HG03521 (cell line): Measurements from ENCODE around the gene KEL.
A peak's percentile ranks its signal among the peaks of the same experiment; 100 is the strongest.

Experiments
- ATAC-seq: cut with Tn5 transposase; IDR thresholded peaks from one replicate; pipeline ENCODE4 v1.9.1; 2021; ENCODE audit warnings: mild to moderate bottlenecking, moderate library complexity; ENCODE audit not compliant: unreplicated experiment

The KEL gene

DNA sequence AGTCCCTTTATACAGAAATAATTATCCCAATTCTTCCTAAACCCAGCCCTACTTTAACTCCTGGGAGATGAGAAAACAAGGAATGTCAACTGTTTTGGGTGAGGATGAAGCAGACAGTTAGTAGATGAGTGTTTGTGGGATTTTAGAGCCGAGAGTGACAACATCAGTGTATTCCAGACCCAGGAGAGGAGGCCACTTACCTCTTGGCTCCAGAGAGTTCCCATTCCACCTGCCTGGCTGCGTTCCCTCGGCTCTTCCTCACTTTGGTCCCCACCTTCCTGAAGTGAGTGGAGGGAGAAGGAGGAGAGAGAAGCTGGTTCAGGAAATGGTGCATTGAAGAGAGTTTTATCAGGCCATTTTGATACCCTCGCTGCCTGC is 579 bp downstream of the KEL start:
- ATAC-seq: no peak

DNA sequence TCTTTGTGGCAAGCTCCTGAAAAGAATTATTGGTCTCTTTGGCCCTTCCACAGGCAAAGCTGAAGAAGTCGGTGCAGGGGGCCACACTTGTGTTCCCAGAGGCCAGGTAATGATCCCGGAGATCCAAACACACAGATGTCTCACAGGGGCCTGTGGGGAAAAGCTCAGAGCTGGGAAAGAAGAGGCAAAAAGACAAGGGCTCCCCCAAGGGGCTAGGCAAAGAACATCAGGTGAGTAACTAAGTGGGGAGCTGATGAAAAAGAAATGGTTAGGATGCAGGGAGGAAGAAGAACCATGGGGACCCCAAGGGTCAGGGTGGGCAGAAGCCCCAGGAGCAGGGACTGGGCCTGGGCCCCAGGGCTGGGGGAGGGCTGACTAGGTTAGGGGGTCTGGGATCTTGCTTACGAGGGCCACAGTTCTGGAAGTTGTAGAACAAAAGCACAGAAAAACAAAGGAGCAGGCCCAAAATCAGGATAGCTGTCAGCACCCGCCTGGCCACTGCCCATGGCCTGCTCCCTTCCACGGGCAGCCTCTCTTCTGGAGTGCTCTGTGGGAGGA is 1.1 kb downstream of the KEL start:
- no peak for ATAC-seq

DNA sequence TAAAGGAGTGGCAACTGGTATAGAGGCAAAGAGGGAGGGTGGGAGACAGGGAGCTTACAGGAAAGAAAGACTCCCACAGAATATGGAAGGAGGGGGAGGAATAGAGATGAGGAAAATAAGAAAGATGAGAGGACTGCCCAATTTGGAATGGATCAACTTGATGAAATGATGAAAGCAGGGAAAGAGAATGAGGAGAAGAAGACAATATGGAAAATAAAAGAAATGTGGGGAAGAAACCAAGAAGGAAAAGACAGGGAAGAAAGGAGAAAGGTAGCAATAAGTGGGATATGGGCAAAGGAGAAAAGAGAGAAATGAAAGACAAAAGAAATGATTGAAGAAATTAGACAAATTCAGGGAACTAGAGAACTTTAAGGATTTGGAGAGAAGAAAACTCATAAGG is 3.0 kb downstream of the KEL start:
- no peak for ATAC-seq

DNA sequence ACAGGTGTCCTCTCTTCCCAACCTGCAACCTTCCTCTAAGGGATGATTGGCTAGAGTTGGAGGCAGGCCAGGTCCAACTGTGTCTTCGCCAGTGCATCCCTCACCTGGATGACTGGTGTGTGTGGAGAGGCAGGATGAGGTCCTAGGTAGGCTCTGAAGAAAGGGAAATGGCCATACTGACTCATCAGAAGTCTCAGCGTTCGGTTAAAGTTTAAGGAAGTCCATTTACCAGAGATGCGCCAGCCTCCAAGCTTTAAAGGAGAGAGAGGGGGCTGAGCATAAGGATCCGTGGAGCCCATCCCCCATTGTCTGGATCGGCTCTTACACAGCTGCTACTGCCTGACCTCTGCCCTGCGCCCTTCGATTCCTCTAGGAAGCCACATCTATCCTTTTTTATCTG is 4.4 kb downstream of the KEL start:
- no peak for ATAC-seq

DNA sequence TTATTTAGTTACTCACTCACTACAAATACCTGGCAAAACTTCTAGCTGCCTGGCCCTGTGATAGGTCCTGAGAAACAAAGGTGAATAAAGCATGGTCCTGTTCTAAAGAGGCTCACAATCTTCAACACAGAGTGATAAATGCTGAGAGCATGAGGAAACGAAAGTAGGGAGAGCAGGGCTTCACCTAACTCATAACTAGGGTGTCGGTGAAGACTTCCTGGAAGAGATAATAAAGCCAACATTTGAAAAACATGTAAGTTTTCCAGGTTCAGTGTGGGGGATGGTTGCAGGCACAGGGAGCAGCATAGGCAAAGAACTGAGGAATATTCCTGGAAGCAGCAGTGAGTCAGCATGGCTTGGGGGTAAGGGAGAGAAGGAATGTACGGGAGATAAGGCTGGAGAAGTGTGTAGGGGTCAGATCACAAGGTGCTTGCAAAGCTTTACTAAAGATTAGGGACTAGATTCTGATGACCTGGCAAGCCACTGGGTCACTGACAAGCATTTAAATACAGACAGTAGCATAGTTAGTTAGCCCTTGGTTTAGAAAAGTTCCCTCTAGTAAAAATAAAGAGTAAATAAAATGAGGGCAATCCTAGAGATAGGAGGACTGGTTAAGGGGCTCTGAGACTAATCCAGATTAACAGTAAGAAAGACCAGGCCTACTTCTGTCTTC is 5.1 kb downstream of the KEL start:
- no peak for ATAC-seq

DNA sequence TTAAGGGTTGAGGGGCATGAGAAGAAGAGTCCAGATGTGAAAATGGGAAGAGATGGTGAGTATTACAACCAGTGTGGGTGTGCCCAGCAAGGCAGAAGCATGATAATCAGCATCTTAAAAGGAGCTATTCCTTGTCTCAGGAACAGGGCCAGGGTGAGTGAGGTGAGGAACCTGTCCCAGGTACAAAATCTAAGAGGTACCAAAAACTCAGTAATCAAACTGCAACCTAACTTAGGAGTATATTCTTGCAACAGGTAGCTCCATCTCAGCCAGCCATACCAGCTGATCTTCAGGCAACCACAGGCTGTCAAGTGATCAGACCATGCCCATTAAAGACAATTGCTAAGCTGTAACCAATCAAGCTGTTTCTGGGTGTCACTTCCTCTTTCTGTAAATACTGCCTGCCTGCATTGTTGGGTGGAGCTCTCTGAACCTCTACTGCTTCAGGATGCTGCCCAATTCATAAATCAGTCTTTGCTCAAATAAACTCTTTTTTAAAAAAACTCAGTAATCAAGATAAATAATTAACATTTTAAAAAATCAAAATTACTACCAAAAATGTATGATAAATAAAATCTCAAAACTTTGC is 7.4 kb downstream of the KEL start:
- ATAC-seq: peak; percentile 76

DNA sequence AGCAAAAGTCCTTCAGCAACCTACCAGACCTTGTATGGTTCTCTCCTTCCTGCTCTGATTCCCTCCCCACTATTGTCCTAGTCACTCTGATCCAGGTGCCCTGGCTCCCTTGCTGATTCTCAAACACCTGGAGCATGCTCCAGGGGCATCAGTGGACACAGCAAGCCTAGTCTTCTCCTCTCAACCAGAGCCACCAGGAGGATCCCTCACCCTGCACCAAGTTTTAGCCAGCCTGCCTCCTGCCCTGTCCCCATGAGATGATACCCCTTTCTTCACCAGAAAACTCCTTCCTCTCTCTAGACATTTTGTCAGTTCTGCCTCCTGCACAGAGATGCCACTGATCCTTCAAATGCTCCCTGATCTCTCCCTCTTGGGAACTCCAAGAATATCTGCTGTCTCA is 11.9 kb downstream of the KEL start:
- no peak for ATAC-seq

DNA sequence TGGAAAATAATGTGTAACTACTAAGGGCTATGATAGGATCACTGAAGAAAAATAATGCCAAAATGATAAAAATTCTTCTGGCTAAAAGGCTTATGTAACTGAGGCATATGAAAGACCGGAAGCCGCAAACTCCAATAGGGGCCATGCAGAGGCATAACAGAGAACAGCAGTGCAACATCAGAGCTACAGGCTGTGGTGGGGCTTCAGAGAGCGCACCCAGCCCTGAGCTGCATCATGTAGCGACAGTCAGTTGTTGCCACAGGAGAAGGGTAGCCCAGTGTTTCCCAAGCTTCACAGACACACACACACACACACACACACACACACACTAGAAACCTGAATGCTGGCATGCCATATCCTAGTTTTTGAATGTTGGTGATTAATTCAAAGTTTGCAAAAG is 13.6 kb downstream of the KEL start:
- ATAC-seq: no peak

DNA sequence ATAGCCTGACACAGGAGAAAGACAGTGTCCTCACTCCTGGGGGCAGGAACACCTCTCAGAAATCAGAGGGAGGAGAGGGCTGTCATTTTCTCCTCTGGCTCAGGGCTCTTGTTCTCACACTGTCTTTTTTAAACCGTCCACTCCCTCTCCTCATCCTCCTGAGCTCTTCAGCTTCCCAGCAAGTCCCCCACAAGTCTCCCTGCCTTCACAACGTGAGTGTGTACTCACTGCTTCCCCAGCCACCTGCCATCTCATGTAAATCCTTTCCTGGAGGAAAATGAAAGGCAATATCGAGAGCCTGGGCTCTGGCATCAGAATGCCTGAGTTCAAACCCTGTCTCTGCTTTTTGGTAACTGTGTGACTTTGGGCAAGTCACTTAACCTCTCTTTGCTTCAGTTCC is 17.2 kb downstream of the KEL start:
- ATAC-seq: no peak

DNA sequence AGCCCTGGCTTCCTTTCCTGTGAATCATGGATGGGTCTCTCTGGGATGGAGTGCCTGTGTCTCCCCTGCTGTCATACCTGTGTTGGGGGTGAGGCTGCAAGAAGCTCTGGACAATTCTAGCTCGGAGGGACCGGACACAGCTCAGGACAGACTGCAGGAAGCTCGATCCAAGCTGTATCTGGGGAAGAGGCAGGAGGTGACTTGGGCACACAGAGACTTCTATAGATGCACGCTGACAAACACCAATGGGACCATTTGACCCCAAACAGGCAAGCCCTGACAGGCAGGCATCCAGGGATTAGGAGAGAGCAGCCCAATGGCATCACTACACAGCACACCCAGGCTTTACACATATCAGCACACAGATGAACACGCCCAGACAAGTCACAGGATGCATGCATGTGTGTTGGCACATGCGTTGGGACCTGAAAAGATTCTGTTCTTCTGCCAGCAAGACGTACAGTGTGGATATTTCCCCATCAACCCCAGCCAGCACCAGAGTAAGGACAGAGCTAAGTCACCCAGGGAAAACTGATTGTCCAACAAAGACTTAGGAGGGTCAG is 18.4 kb downstream of the KEL start:
- ATAC-seq: no peak

DNA sequence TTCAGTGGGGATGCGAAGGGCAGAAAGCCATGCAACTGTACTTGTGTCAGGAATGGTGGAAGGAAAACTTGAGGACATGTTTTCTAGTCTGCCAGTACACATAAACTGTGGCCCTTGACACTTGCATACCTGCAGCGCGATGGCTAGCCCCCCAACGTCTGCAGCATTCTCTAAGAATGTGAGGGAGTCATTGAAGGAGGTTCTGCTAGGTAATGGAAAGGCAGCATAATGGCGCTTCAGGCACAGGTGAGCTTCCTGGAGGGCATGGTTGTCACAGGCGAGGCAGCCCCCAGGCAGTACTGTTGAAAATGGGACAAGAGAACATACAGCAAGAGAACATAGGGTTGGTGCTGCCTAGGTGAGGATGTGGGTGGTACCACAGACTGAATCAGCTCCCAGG is 19.4 kb downstream of the KEL start:
- no peak for ATAC-seq

DNA sequence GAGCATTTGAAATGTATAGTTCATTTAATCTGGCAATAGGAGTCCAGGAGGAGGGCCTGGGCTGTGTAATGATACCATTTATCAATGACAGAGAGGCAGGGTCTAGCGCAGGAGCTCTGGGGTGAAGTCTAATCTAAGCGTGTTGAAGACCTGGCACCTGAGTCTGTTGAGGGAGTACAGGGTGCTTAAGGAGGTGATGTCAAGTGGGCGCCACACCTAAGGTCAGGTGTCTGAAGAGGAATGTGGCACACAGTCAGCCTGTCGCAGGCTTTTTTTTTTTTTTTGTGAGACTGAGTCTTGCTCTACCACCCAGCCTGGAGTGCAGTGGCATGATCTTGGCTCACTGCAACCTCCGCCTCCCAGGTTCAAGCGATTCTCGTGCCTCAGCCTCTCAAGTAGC is 20.6 kb downstream of the KEL start:
- no peak for ATAC-seq

DNA sequence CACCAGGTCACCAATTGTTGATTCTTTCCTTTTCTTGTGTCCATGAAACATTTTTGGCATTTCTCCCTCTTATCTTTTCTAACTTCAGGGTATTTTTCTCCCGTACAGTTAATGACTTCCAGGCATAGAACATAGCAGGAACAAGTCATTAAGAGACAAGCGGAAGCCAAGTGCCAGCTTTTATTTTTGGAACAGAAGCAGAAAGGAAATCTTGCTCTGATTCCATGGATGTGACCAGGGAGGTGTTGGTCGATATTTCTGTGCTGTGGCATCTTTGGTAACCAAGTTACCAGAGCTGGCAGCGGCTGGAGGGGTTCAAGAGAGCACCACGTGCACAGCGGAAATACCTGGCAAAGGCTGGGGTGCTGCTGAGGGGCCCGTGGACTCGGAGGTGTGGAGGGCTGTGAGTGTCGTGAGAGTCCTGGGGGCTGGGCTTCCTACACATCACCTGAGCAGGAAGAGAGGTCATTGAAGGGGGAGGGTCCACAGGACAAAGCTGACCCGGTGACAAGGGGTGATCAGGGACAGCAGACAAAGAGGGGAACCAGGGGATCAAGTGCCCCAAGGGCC is 21.1 kb downstream of the KEL start:
- ATAC-seq: no peak

DNA sequence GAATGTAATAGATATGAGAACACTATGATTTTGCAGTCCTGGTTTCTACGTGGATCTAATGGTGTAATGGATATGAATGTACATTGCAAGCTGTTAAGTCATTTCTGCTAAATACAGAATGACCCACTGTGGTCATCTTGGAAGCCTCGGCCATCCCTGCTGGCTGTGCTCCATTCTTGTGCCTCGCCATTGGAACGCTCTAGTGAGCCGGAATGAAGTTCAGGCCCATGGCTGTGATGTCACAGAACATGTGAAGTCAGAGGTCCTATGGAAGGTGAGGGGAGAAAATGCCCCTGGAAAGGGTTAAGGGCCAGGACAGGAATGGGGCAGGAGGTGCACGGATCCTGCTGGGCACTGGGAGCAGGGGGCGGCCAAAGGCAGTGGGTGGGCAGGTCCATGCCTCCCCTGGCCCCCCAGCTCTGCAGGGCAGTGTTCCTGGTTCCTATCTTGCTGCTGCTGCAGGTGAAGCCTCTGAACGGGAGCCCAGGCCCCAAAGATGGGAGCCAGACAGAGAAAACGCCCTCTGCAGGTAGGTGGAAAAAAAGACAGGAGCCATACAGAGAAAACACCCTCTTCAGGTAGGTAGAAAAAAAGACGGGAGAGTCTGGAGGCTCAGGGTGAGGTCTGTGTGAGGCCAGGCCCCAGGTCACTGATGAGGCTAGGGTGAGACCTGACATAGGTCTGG is 22.8 kb downstream of the KEL start, which contains the start of gene LLCFC1:
Gene LLCFC1, plus strand, starts transcription at position 259 of the 685 bp plus-strand sequence. Its CDS starts 138 bp downstream, at position 397.
- no peak for ATAC-seq

DNA sequence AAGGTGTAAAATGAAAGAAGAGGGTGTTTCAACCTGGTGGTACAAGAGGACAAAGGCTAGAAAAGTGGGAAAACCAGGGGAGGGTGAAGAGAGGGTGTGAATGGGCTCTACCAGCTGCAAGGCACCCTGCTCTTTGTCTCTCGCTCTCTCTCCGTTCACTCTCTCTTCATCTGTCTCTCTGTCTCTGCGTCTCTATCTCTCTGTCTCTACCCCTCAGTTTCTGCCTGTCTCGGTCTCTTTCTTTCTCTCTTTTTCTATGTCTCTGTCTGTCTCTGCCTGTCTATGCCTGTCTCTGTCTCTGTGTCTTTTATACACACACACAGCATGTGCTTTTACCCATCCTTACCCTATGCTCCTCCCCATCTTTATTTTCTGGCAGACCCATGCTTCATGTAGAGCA is 23.6 kb downstream of the KEL start:
- ATAC-seq: no peak

DNA sequence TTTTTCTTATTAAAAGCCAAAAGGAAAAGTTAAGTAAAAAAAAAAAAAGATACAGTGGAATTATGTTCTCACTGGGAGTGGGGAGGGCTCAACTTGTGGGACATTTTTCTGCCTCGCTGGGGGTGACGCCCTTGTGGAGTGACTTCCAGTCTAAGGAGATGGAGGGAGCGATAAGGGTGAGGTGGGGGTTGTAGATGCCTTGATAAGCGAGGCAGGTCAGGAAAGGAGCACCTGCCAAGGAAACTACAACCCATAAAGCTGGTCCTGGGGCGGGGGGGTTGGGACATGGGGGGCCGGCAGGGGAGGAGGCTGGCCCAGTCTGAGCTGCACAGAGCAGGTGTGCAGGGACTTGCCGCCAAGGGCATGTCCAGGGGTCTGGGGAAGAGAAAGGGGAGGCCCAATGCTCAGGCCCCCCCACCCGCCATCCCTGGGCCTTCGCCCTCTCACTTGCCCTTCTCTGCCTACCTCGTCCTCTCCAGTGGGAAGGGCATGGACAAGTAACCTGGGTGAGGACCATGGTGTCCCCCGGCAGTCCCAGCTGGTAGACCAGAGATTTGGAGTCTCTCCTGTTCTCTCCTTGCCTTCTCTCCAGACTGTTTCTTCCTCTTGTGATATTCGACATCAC is 26.1 kb downstream of the KEL start:
- no peak for ATAC-seq

DNA sequence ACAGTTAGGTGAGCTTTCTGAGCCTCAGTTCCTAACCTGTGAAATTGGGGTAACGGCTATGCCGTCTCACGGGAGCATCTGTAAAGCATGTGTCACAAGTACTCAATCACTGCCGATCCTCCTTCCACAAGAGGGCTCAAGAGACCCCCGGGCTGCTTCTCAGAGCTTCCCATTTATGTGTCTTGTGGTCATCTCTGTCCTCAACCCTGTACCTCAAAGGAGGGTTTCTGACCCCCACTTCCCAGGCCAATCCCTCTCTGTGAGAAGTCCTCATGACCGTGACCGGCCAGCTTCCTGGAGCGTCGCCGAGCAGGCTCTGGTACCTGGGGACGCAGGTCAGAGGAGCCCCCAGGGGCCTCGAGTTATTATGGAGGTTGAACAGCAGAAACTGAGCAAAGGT is 28.1 kb downstream of the KEL start:
- ATAC-seq: no peak

DNA sequence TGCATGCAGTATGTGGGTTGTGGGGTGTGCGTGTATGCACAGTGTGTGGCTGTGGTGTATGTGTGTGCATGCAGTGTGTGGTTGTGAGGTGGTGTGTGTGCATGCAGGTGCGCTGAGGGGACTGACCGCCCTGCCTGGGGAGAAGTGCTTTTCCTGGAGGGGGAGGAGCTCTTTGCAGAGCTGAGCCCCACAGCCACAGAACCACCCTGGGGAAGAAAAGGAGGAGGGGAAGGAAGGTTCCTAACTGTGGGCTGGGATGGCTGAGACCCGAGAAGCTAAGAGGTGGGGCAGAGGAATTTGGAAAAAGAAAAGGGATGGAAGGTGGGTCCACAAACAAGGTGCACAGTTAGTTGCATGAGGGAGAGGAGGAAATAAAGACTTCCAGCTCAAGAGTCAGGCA is 28.5 kb downstream of the KEL start, which contains the start of gene TRPV5:
Gene TRPV5, minus strand, starts transcription at position 123 of the 400 bp plus-strand sequence. CDS start 287 bp downstream, outside the sequence.
- ATAC-seq: no peak

DNA sequence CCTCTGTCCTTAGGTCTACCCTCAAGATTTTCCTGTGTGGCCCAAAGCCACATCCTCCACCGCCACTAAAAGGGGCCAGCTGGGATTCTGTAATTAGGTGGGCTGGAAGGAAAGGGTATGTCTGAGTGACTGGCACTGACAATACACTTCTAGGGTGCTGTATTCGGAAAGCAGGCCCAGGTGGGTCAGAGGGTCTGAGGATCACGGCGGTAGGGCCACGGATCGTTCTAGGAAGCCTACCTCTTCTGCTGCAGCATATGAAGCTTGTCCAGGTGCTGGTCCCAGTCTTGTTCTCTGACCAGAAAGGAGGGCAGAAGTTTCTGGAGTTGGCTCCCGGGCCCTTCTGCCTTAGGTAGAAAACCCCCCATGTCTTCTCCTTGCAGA is 29.1 kb downstream of the KEL start:
- no peak for ATAC-seq

DNA sequence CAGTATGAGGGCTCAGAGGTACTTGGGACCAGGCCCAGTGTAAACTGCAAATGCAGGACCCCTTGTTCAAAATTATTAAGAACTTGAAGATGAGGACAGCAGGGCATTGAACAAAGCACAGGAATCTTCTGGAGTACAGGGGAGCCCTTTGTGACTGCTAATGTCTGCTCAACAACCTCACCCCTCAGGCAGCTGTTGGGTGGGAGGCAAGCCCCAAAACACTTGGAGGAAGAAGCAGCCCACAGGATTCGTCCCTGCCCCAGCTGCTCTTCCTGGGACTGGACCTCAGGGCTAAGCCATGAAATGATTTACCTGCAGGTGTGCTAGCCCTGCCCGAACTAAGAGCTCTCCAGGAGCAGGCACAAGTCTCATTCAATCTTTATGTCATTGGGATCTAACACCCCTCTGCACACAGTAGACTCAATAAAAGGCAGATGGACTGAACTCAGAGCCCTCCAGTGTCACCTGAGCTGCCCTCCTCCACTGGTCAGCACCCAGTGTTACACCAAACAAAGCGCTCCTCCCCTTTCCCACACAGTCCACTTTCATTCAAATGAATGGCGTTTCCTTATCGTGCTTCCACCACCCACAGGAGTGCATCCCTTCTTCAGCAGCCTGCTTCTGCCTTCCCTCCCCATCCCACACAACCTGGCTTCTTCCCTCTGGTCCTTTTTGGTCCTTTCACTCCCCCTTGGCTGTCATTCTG is 29.6 kb downstream of the KEL start:
- ATAC-seq: no peak
